HepG2 (cell line): ENCODE measurements around the gene CYP20A1. TPM values are rescaled to one million over a fixed set of nuclear protein-coding genes. Genes with fewer than 3 reads are reported as not detected.

ENCODE experiments used
- BRCA1 ChIP-seq: sonication (generic); formaldehyde crosslinking; IDR thresholded peaks from 2 replicates; pipeline ENCODE4 v1.4.0; 2020; ENCODE audit warnings: missing genetic modification reagents
- ERF ChIP-seq: IDR thresholded peaks from 2 replicates; pipeline ENCODE4 v1.6.1; 2018; ENCODE audit warnings: missing biosample characterization, missing genetic modification reagents
- FOSL2 ChIP-seq: sonication (generic); formaldehyde crosslinking; IDR thresholded peaks from 2 replicates; pipeline ENCODE4 v1.4.0; 2020; ENCODE audit warnings: missing genetic modification reagents
- KLF12 ChIP-seq: sonication (generic); formaldehyde crosslinking; IDR thresholded peaks from 2 replicates; pipeline ENCODE4 v1.4.0; 2020; ENCODE audit warnings: missing genetic modification reagents, borderline replicate concordance
- NCOA1 ChIP-seq: sonication (generic); formaldehyde crosslinking; IDR thresholded peaks from 2 replicates; pipeline ENCODE4 v1.9.0; 2021; ENCODE audit warnings: missing genetic modification reagents
- NFE2 ChIP-seq: sonication (generic); formaldehyde crosslinking; IDR thresholded peaks from 2 replicates; pipeline ENCODE4 v1.4.0; 2020; ENCODE audit warnings: missing genetic modification reagents
- SP2 ChIP-seq: sonication (generic); formaldehyde crosslinking; IDR thresholded peaks from 2 replicates; pipeline ENCODE4 v1.5.1; 2020; ENCODE audit warnings: mild to moderate bottlenecking, missing genetic modification reagents
- ZFP36L2 ChIP-seq: sonication (generic); formaldehyde crosslinking; IDR thresholded peaks from 2 replicates; pipeline ENCODE4 v1.4.0; 2020; ENCODE audit warnings: missing genetic modification reagents
- ZFYVE20 ChIP-seq: sonication (generic); formaldehyde crosslinking; IDR thresholded peaks from 2 replicates; pipeline ENCODE4 v1.8.0; 2023; ENCODE audit warnings: low read depth, mild to moderate bottlenecking, moderate library complexity, missing genetic modification reagents, borderline replicate concordance
- ZHX1 ChIP-seq: sonication (generic); formaldehyde crosslinking; IDR thresholded peaks from 2 replicates; pipeline ENCODE4 v1.8.1; 2022; ENCODE audit warnings: low read depth, mild to moderate bottlenecking, missing genetic modification reagents
- ZKSCAN1 ChIP-seq: fragments of 150-350 bp; IDR thresholded peaks from 2 replicates; pipeline ENCODE4 v1.6.1; 2014; ENCODE audit warnings: low read length
- ZNF546 ChIP-seq: sonication (generic); formaldehyde crosslinking; conservative IDR thresholded peaks from 2 replicates; pipeline ENCODE4 v1.8.1; 2023; ENCODE audit warnings: mild to moderate bottlenecking, missing genetic modification reagents
- ZNF710 ChIP-seq: sonication (generic); formaldehyde crosslinking; IDR thresholded peaks from 2 replicates; pipeline ENCODE4 v1.5.0; 2020; ENCODE audit warnings: mild to moderate bottlenecking, missing genetic modification reagents, borderline replicate concordance
- polyA plus RNA-seq, 8 experiments: library from polyadenylated mRNA; depleted of rRNA in 3 of 8; stranded (reverse) in 7 of 8; unstranded in 1 of 8; fragments of >200 nt; fragmentation: Illumina TruSeq in 4 of 8; extraction: Trizol in 4 of 8; gene quantifications; 2 replicates each; pipeline versions ENCODE4 v1.2.1 to v1.2.3, GENCODE V29; 2011 to 2016; ENCODE audit warnings: low read depth in 4 of 8, missing spikeins in 1 of 8, mixed read lengths in 1 of 8; ENCODE audit not compliant: insufficient read depth in 1 of 8
- total RNA-seq, 5 experiments: library from RNA; depleted of rRNA; stranded (reverse); fragments of >200 nt; fragmentation: Illumina TruSeq; extraction: Trizol; gene quantifications; 2 replicates each; pipeline ENCODE4 v1.2.3, GENCODE V29; 2016; ENCODE audit warnings: low read depth in 1 of 5
- TF ChIP-seq, protein P1 (sequence below): sonication (generic); formaldehyde crosslinking; IDR thresholded peaks from 2 replicates; pipeline ENCODE4 v1.5.0; 2020; ENCODE audit warnings: missing genetic modification reagents
- TF ChIP-seq, protein P2 (sequence below): sonication (generic); IDR thresholded peaks from 2 replicates; pipeline ENCODE4 v1.6.1; 2016; ENCODE audit warnings: low read depth, borderline replicate concordance
- TF ChIP-seq, protein P3 (sequence below): sonication (generic); formaldehyde crosslinking; IDR thresholded peaks from 2 replicates; pipeline ENCODE4 v1.8.0; 2022; ENCODE audit warnings: mild to moderate bottlenecking, missing genetic modification reagents, moderate library complexity
- TF ChIP-seq, protein P4 (sequence below): sonication (generic); formaldehyde crosslinking; IDR thresholded peaks from 2 replicates; pipeline ENCODE4 v1.5.0; 2020; ENCODE audit warnings: mild to moderate bottlenecking, missing genetic modification reagents

The CYP20A1 gene
- total and polyA plus RNA-seq, 2 of the 13 experiments (the other 11 are each of a cell fraction or from before 2014, with no cell fraction given) = 9.6 to 35.3 TPM

- TF ChIP-seq, protein P1, sequence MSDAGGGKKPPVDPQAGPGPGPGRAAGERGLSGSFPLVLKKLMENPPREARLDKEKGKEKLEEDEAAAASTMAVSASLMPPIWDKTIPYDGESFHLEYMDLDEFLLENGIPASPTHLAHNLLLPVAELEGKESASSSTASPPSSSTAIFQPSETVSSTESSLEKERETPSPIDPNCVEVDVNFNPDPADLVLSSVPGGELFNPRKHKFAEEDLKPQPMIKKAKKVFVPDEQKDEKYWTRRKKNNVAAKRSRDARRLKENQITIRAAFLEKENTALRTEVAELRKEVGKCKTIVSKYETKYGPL (CRISPR knock-in tag) = 0 out of 2 replicates have a peak, but pooled peaks have one; percentile 12
- peak; percentile 96 for TF ChIP-seq KLF12
- peak; percentile 86; the same call in 1 of the 2 replicates for TF ChIP-seq ZFYVE20 (CRISPR knock-in tag)
- no peak for TF ChIP-seq ZKSCAN1
- TF ChIP-seq, protein P2, sequence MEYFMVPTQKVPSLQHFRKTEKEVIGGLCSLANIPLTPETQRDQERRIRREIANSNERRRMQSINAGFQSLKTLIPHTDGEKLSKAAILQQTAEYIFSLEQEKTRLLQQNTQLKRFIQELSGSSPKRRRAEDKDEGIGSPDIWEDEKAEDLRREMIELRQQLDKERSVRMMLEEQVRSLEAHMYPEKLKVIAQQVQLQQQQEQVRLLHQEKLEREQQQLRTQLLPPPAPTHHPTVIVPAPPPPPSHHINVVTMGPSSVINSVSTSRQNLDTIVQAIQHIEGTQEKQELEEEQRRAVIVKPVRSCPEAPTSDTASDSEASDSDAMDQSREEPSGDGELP = peak; percentile 11; the same call in 1 of the 2 replicates
- TF ChIP-seq NCOA1 (CRISPR knock-in tag) = no peak; the same call in 1 of the 2 replicates
- TF ChIP-seq ERF (CRISPR knock-in tag) = peak; percentile 95
- 0 out of 2 replicates have a peak, but pooled peaks have one; percentile 19 for TF ChIP-seq NFE2 (CRISPR knock-in tag)
- peak; percentile 75 for TF ChIP-seq SP2
- TF ChIP-seq, protein P3, sequence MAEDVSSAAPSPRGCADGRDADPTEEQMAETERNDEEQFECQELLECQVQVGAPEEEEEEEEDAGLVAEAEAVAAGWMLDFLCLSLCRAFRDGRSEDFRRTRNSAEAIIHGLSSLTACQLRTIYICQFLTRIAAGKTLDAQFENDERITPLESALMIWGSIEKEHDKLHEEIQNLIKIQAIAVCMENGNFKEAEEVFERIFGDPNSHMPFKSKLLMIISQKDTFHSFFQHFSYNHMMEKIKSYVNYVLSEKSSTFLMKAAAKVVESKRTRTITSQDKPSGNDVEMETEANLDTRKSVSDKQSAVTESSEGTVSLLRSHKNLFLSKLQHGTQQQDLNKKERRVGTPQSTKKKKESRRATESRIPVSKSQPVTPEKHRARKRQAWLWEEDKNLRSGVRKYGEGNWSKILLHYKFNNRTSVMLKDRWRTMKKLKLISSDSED = 0 out of 2 replicates have a peak, but pooled peaks have one; percentile 1
- TF ChIP-seq, protein P4, sequence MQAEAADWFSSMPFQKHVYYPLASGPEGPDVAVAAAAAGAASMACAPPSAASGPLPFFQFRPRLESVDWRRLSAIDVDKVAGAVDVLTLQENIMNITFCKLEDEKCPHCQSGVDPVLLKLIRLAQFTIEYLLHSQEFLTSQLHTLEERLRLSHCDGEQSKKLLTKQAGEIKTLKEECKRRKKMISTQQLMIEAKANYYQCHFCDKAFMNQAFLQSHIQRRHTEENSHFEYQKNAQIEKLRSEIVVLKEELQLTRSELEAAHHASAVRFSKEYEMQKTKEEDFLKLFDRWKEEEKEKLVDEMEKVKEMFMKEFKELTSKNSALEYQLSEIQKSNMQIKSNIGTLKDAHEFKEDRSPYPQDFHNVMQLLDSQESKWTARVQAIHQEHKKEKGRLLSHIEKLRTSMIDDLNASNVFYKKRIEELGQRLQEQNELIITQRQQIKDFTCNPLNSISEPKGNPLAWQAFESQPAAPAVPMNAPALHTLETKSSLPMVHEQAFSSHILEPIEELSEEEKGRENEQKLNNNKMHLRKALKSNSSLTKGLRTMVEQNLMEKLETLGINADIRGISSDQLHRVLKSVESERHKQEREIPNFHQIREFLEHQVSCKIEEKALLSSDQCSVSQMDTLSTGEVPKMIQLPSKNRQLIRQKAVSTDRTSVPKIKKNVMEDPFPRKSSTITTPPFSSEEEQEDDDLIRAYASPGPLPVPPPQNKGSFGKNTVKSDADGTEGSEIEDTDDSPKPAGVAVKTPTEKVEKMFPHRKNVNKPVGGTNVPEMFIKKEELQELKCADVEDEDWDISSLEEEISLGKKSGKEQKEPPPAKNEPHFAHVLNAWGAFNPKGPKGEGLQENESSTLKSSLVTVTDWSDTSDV = peak; percentile 93; the same call in 1 of the 2 replicates
- TF ChIP-seq ZNF710 = peak; percentile 87
- TF ChIP-seq ZHX1 (CRISPR knock-in tag) = no peak
- TF ChIP-seq ZFP36L2 (CRISPR knock-in tag) = no peak; the same call in 1 of the 2 replicates
- peak; percentile 21; the same call in 1 of the 2 replicates for TF ChIP-seq FOSL2 (CRISPR knock-in tag)
- peak; percentile 93 for TF ChIP-seq ZNF546 (CRISPR knock-in tag)
- peak; percentile 99 for TF ChIP-seq BRCA1 (CRISPR knock-in tag)
These were observed at the start of gene CYP20A1 (continued) for GRCh38 chr2:203238704-203239526.
